ENCODE results near the gene CYBRD1. TPM values are rescaled to one million over a fixed set of nuclear protein-coding genes. Genes with fewer than 3 reads are reported as not detected.

Gene CYBRD1
- total and polyA plus RNA-seq, 8 donors, result 4.4 to 29.3 (median 7.7) TPM

DNA sequence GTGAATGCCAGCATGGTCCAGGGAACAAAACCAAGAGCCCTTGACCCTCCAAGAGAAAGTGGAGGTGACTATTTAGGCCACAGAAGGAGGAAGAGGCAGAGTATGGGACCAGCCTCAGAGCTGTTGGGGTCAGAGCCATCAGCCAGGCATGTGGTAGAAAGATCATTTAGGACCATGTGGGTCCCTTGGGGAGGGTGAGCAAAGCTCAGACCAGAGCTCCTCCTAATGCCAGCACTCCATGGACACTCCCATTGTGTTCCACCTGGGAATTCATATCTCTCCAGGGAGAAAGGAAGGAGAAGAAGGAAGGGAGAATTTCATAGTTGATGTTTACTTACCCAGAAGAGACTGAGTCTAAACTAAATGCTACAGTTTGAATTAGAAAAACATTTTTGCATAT is 73.2 kb downstream of the CYBRD1 start:
- Histone ChIP-seq H3K9me3 (no peaks in the 10 kb centered on the region), H3K4me1 (no peaks in the 10 kb centered on the region), H3K27me3 (no peaks in the 10 kb centered on the region), H3K36me3 (no peaks in the 10 kb centered on the region), H3K4me3 (no peak overlapping the region), H3K27ac (no peak overlapping the region)
- FAIRE-seq (no peak), ATAC-seq (no peak), DNase-seq (no peak)
- TF ChIP-seq, protein P1, sequence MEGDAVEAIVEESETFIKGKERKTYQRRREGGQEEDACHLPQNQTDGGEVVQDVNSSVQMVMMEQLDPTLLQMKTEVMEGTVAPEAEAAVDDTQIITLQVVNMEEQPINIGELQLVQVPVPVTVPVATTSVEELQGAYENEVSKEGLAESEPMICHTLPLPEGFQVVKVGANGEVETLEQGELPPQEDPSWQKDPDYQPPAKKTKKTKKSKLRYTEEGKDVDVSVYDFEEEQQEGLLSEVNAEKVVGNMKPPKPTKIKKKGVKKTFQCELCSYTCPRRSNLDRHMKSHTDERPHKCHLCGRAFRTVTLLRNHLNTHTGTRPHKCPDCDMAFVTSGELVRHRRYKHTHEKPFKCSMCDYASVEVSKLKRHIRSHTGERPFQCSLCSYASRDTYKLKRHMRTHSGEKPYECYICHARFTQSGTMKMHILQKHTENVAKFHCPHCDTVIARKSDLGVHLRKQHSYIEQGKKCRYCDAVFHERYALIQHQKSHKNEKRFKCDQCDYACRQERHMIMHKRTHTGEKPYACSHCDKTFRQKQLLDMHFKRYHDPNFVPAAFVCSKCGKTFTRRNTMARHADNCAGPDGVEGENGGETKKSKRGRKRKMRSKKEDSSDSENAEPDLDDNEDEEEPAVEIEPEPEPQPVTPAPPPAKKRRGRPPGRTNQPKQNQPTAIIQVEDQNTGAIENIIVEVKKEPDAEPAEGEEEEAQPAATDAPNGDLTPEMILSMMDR (IDR thresholded peaks at IDR 0.05), result no peak
- intact Hi-C loops (cut with DNase I), result no loop called here

DNA sequence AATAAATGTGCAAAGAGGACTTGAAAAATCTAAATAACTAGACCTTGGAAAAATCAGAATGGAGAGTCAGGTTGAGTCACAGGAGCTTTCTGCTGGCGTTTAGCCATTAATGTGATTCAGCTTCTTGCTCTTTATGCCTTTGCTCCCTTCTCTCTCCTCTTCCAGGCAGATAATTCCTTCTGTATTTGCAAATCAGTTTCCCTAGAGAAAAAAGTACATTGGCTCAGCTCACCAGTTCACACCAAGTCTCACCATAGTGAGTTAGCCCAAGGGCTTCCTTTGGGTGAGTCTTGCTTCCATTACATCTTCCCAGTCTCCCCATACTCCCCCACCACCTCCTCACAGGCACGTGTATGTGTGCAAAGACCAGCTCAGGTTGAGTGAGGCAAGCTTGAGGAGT is 73.6 kb downstream of the CYBRD1 start:
- intact Hi-C loops (cut with DNase I), result no loop called here
- no peaks in the 10 kb centered on the region for H3K27me3 ChIP-seq
- ATAC-seq, result no peak

DNA sequence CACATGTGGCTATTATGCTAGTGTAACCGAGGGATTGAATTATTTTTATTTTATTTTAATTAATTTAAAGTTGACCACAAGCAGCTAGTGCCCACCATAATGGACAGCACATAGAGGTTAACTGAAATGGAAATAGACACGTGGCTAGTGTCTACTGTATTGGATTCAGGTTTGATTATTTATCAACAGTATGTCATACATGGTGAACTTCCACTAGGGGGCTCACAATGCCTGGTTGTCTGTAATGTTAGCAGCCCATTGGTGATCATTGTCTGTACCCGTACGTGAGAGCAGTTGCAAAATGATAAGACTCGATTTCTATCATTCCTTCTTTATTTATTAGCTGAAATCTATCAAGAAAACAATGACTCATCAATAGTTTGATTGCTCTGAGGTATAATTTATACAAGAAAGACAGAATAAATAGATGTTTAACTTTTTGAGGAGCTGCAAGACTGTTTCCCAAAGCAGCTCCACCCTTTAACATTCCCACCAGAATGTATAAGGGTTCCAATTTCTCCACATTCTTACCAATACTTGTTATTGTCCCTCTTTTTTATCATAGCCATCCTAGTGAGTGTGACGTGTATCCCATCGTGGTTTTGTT is 76.5 kb downstream of the CYBRD1 start:
- 7 to 8% methylated on average over 7 of the region's 7 CpGs for WGBS, 2 donors
- H3K27me3 ChIP-seq, result no peaks in the 10 kb centered on the region
- H3K27ac ChIP-seq, result no peak overlapping the region
- FAIRE-seq, result peak; percentile 26
- intact Hi-C loops (cut with DNase I), result no loop called here
- no peaks in the 10 kb centered on the region for H3K9me3 ChIP-seq
- peak; percentile 87 to 95 (median 92) for ATAC-seq
- TF ChIP-seq, protein P1 (IDR thresholded peaks at IDR 0.05), result peak; percentile 22 to 75 (median 56)
- no peaks in the 10 kb centered on the region for H3K4me1 ChIP-seq
- H3K4me3 ChIP-seq, result no peak overlapping the region
- DNase-seq, result peak in 3 of 6 donors; percentile 8 to 44 (median 42)
- H3K36me3 ChIP-seq, result no peaks in the 10 kb centered on the region

More for the DNA sequence above, 73.6 kb downstream of the CYBRD1 start:
- DNase-seq (no peak), FAIRE-seq (no peak)
- TF ChIP-seq, protein P1 (IDR thresholded peaks at IDR 0.05), result no peak
- H3K4me1 ChIP-seq, result no peaks in the 10 kb centered on the region
- no peaks in the 10 kb centered on the region for H3K9me3 ChIP-seq
- WGBS, 2 donors, result 48 to 50% methylated on average over 2 of the region's 2 CpGs
- no peaks in the 10 kb centered on the region for H3K36me3 ChIP-seq
- no peak overlapping the region for H3K4me3 ChIP-seq
- H3K27ac ChIP-seq, result no peak overlapping the region

DNA sequence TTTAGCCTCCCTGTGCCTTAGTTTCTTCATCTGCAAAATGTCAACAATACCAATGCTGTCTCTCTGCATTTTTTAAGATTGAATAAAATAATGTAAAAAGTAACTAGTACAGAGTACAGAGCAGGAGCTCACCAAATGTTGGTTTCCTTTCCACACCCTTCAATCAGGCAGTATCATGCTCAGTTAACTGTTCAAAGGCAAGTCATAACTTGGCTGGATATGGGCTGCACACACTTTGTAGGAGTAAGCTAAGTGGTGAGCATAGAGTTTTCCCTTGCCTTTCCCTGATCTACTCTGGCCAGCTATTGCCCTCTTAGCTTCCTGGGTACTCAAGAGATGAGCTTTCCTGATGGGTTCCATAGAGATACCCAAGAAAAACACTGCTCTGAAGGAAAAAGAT is 77.9 kb downstream of the CYBRD1 start:
- TF ChIP-seq, protein P1 (IDR thresholded peaks at IDR 0.05), result no peak
- Histone ChIP-seq H3K27me3 (no peaks in the 10 kb centered on the region), H3K4me1 (no peaks in the 10 kb centered on the region), H3K9me3 (no peaks in the 10 kb centered on the region), H3K4me3 (no peak overlapping the region), H3K27ac (no peak overlapping the region), H3K36me3 (no peaks in the 10 kb centered on the region)
- DNase-seq (no peak), FAIRE-seq (no peak), ATAC-seq (no peak)
- intact Hi-C loops (cut with DNase I), result loop anchor here in 1 of 3 donors (10.0 kb wide), 1 partner anchor 195 kb away; no protein-coding TSS in a partner anchor

DNA sequence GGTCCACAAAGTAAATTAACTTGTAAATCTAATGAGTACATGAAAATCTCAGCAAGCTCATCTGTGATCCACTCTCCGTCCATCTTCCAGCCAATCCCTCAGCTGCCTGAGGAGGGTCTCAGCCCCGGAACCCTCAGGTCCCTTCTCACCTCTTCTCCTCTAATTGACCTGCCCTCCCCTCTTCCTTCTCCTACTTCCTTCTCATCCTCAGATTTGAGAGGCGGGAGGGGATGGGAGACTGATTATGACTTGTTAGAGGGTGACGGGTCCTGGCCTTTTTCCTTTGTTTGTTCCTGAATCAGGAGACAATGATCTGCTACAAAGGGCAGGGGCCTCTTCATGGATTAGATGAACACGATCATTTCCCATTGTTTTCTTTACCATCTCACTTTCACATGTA is 80.1 kb downstream of the CYBRD1 start:
- FAIRE-seq, result no peak
- Histone ChIP-seq H3K27ac (no peak overlapping the region), H3K9me3 (no peaks in the 10 kb centered on the region), H3K4me1 (no peaks in the 10 kb centered on the region), H3K36me3 (no peaks in the 10 kb centered on the region), H3K4me3 (no peak overlapping the region), H3K27me3 (no peaks in the 10 kb centered on the region)
- ATAC-seq, result no peak
- intact Hi-C loops (cut with DNase I), result loop anchor here in 1 of 3 donors (10.0 kb wide), 1 partner anchor 192 kb away; no protein-coding TSS in a partner anchor
- no peak for DNase-seq
- TF ChIP-seq, protein P1 (IDR thresholded peaks at IDR 0.05), result no peak
- WGBS, 2 donors, result 68 to 74% methylated on average over 5 of the region's 5 CpGs

All from pancreas (tissue), 10 donors.